Stimulated activated CD4-positive, alpha-beta T cell treated with anti-CD3 and anti-CD28 coated beads, Interleukin-2, amount 100 ng/mL, for 4 hours (primary cell): ENCODE data around the gene FOXI1.

Experiments
- DNase-seq: peaks from one replicate; pipeline ENCODE4 v3.0.0-alpha.2; 2020; ENCODE audit warnings: low read depth

The FOXI1 gene

GRCh38 chr5:170150713-170151096 is 45.0 kb downstream of the FOXI1 start:
- DNase-seq, result no peak

- no peak for DNase-seq
These were observed 45.6 kb downstream of the FOXI1 start for GRCh38 chr5:170151097-170151831.

- no peak for DNase-seq
These were observed 47.1 kb downstream of the FOXI1 start for GRCh38 chr5:170152767-170153166.

- DNase-seq, result no peak
These were observed 48.6 kb downstream of the FOXI1 start for GRCh38 chr5:170154297-170154696.

GRCh38 chr5:170154744-170155143 is 49.0 kb downstream of the FOXI1 start:
- DNase-seq, result no peak

- DNase-seq, result no peak
These were observed 50.1 kb downstream of the FOXI1 start for GRCh38 chr5:170155771-170156170.

- no peak for DNase-seq
These were observed 53.5 kb downstream of the FOXI1 start for GRCh38 chr5:170159101-170159698.
